Measurements from ENCODE around the gene SLC25A29.
"Not testable (repeated sequence)": the region's sequence is repeated elsewhere in the genome, so short reads cannot be mapped to it uniquely, and the experiment has no call there.

SLC25A29 gene

GRCh38 chr14:100292776-100293461, 13.3 kb downstream of the SLC25A29 start:
- no peak for DNase-seq

DNA sequence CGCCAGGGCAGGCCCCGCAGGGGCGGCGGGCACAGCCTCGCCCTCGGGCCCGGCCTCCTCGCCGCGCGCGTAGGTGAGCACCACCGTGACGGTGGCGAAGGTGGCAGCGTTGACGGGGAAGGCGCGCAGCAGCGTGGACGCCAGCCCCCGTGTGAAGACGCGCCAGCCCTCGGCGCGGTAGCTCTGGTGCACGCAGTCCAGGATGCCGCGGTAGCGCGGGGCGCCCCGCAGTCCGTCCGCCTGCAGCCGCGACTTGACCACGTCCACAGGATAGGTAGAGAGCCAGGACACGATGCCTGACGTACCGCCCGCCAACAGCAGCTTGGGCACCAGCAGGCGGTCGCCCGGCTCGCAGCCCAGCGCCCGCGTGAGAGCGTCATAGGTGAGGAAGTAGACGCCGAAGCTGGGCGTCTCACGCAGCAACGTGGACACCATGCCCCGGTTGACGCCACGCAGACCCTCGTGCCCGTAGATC, 13.9 kb downstream of the SLC25A29 start:
- DNase-seq, result no peak

DNA sequence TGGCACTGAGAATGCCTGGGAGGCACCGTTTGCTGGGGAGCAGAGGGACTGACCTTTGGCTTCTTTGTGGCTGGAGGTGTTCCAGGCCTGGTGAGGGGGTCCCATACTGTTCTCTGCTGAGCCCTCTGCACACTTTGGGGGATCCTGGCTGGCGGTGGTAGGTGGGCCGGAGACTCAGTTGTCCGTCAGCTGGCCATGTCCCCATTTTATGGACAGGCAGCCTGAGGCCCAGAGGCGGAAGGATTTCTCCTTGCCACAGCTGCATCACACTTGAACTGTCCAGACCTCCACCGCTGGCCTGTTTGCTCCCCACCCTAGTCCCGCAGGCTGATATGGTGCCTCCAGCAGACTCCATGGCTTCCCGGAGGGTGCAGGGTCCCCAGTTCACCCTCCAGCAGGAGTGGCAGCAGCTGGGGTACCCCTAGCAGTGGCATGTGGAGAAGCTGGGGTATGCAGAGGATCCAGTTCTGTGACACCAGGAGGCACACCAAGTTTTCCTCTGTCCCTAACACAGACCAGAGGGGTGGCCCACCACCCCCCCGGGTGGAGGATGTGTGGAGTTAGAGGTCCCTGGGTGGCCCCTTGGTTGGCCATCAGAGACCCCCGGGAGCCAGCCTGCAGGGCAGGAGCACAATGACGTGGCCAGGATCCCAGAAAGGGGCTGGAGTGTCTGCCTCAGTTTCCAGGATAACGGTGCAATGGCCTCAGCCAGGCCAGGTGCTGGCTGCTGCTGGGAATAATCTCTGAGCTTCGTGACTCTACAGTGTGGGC, 14.8 kb downstream of the SLC25A29 start:
- DNase-seq, result no peak

- no peak for DNase-seq
Observed at GRCh38 chr14:100290607-100291304, 15.5 kb downstream of the SLC25A29 start.

DNA sequence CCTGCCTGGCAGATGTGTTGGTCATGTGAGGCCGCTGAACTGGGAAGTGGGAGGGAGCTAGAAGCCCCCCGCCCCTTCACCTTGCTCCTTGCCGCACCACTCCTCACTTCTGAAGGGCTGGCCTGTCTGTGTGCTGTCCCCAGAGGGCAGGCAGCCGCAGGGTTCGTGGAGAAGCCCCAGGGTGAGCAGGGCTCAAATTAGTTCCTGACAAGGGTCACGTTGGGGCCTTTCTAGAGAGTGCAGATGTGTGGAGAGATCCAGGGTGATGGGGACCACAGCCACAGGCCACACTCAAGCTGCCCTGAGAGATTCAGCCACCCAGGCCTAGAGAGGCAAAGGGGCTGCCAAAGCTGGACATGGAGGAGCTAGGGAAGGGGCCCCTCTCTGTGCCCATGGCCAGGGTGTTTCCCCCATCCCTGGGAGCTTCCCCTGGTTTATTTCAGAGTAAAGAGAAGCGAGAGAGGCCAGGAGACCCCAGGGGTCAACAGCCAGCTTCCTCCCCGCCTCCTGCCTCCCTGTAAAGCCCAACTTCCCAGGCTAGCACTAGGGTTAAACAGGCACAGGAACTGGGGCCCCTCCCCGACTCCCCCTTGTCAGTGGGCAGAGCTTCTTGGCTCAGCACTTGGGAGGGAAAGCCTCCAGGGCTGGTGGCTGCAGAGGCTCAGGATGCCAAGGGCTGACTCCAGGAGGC, 16.2 kb downstream of the SLC25A29 start:
- DNase-seq, result no peak

DNA sequence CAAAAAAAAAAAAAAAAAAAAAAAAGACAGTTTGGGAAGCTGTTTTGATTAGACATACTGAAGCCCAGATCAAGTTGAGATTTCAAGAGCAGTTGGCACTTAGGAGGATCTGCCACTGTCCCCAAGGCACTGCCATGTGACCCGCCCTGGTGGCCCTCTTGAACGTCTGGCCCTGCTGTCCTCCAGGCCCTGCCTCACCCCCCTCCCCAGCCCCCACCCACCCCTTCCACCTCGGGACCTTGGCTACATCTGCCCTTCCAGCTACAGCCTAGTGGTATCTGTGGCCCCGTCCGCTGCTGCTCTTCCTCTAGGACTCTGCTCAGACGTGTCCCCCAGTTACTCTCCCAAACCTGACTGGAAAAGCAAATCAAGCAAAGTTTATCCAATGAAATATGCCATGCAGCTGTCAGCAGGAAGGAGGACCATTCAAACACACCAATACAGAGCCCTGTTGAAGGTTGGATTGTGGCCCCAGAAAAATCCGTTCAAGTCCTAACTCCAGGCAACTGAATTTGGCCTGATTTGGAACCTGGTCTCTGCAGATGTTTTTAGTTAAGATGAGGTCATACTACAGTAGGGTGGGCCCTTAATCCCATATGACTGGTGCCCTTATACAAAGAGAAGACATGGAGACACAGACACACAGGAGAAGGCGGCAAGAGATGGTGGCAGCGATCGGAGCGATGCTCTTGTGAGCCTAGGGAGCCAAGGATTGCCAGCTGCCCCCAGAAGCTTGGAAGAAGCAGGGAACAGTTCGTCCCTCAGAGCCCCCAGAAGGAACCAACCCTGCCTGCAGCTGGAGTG, 17.7 kb downstream of the SLC25A29 start:
- no peak for DNase-seq

- not testable (repeated sequence) for DNase-seq
Observed at GRCh38 chr14:100287998-100288295, 18.3 kb downstream of the SLC25A29 start.

GRCh38 chr14:100287202-100287997, 18.8 kb downstream of the SLC25A29 start:
- DNase-seq, result no peak

GRCh38 chr14:100286484-100287191, 19.6 kb downstream of the SLC25A29 start:
- no peak for DNase-seq

DNA sequence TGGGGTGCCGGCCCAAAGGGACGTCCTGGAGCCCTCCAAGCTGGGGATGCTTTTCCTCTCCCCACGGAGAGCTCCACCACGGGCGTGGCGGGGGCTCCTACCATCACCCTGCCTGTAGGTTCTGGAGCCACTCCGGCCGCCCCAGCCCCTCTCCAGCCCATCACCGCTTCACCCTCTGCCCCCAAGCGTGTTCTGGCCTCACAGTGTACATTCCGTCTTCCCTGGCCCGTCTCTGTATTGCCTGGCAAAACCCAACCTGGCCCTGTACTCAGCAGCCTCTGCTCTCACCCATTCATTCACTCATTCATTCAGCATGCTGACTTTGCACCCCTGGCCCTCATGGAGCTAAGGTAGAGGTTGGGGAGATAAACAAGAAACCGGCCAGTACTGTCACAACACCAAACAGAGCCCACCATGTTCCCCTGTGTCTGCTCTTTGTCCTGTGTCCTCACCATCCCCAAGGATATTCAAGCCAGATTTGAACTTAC, 20.3 kb downstream of the SLC25A29 start:
- no peak for DNase-seq

GRCh38 chr14:100285021-100285912, 21.0 kb downstream of the SLC25A29 start:
- DNase-seq, result peak; percentile 61

GRCh38 chr14:100283984-100284881, 22.0 kb downstream of the SLC25A29 start:
- DNase-seq, result no peak

GRCh38 chr14:100283436-100283835, 22.8 kb downstream of the SLC25A29 start:
- DNase-seq, result not testable (repeated sequence)

- DNase-seq, result no peak
Observed at GRCh38 chr14:100282766-100283419, 23.4 kb downstream of the SLC25A29 start.

DNA sequence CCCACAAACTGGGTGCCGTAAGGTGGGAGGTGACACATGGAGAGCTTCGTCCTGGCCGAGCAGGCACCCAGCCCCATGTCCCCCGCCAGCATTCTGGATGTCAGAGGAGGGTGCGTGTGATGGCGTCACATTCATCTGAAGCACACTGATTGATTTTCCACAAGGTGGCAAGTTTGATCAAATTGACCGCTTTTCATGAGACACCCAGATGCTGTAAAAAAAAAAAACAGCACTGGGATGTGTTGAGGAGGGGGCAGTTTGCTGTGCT, 24.2 kb downstream of the SLC25A29 start:
- no peak for DNase-seq

DNA sequence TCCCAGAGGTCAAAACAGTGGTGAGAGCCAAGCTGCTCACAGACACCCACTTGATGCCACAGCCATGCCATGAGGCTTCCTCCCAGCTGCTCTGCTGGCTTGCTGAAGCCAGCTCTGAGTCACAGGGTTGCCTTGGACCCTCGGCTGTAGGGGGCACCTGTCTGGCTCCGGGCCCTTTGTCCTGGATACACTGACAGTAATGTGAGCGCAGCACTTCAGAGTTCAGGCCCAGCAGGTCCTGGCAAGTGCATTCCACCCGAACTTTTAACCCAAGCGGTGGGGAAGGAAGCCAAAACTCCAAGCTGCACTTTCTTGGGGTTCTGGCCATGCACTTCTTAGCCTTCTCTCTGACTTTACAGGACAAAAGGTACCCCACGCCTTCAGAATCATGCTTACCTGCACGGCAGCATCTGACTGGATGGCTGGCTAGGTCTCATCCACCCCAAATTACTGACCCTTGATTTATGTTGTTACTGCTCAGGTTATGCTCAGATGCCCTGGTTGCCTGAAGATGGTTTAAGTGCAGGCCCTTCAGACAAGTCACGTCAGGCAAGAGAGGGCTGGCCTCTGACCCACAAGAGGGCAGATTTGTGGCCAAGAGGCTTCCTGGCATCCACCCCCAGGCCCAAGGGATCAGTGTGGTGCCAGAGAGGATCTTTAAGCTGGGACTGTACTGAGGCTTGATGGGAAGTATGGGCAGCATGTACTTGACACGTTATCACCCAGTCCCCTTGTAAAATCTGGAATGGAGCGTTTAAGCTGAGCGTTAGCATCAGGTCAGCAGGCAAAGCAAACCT, 24.8 kb downstream of the SLC25A29 start:
- DNase-seq, result no peak

- DNase-seq, result no peak
Observed at GRCh38 chr14:100279563-100279962, 26.7 kb downstream of the SLC25A29 start.
